ENCODE results near the gene ITGB2.

- TF ChIP-seq CTCF (IDR thresholded peaks at IDR 0.05; ENCODE audit: low read depth, low read length), result no peak
- TF ChIP-seq EZH2phosphoT487 (IDR thresholded peaks at IDR 0.05; ENCODE audit: low read depth), result no peak
Measured at GRCh38 chr21:44856131-44856530, 64.6 kb downstream of the ITGB2 start.

All from OCI-LY3 (cell line).